ENCODE results near the gene SLIT1. TPM values are rescaled to one million over a fixed set of nuclear protein-coding genes. Genes with fewer than 3 reads are reported as not detected.

Gene SLIT1
- total RNA-seq, 1 experiment from 2014 or later, result not detected

GRCh38 chr10:97140049-97140846 is 45.5 kb downstream of the SLIT1 start:
- no peak for DNase-seq (ENCODE audit: low read depth)

- no peak for DNase-seq (ENCODE audit: low read depth)
Measured at GRCh38 chr10:97139651-97140048, 46.1 kb downstream of the SLIT1 start.

GRCh38 chr10:97138846-97139245 is 46.9 kb downstream of the SLIT1 start:
- DNase-seq (ENCODE audit: low read depth), result no peak

GRCh38 chr10:97138174-97138573 is 47.6 kb downstream of the SLIT1 start:
- no peak for DNase-seq (ENCODE audit: low read depth)

- no peak for DNase-seq (ENCODE audit: low read depth)
Measured at GRCh38 chr10:97136756-97137155, 49.0 kb downstream of the SLIT1 start.

- no peak for DNase-seq (ENCODE audit: low read depth)
Measured at GRCh38 chr10:97135464-97135863, 50.3 kb downstream of the SLIT1 start.

GRCh38 chr10:97134983-97135382 is 50.8 kb downstream of the SLIT1 start:
- no peak for DNase-seq (ENCODE audit: low read depth)

GRCh38 chr10:97134110-97134509 is 51.6 kb downstream of the SLIT1 start:
- no peak for DNase-seq (ENCODE audit: low read depth)

GRCh38 chr10:97132273-97132672 is 53.5 kb downstream of the SLIT1 start:
- DNase-seq (ENCODE audit: low read depth), result no peak

- DNase-seq (ENCODE audit: low read depth), result peak; percentile 4
Measured at GRCh38 chr10:97131666-97132065, 54.1 kb downstream of the SLIT1 start.

GRCh38 chr10:97131181-97131628 is 54.6 kb downstream of the SLIT1 start:
- DNase-seq (ENCODE audit: low read depth), result no peak

GRCh38 chr10:97129666-97130065 is 56.1 kb downstream of the SLIT1 start:
- no peak for DNase-seq (ENCODE audit: low read depth)

GRCh38 chr10:97128516-97129154 is 57.1 kb downstream of the SLIT1 start:
- peak; percentile 5 for DNase-seq (ENCODE audit: low read depth)

- no peak for DNase-seq (ENCODE audit: low read depth)
Measured at GRCh38 chr10:97128039-97128492, 57.7 kb downstream of the SLIT1 start.

GRCh38 chr10:97127509-97127908 is 58.2 kb downstream of the SLIT1 start:
- no peak for DNase-seq (ENCODE audit: low read depth)

- no peak for DNase-seq (ENCODE audit: low read depth)
Measured at GRCh38 chr10:97124211-97124610, 61.5 kb downstream of the SLIT1 start.

GRCh38 chr10:97123765-97124164 is 62.0 kb downstream of the SLIT1 start:
- DNase-seq (ENCODE audit: low read depth), result no peak

GRCh38 chr10:97121041-97121440 is 64.7 kb downstream of the SLIT1 start:
- DNase-seq (ENCODE audit: low read depth), result no peak

- no peak for DNase-seq (ENCODE audit: low read depth)
Measured at GRCh38 chr10:97120370-97120769, 65.4 kb downstream of the SLIT1 start.

- no peak for DNase-seq (ENCODE audit: low read depth)
Measured at GRCh38 chr10:97119058-97119745, 66.6 kb downstream of the SLIT1 start.

GRCh38 chr10:97117372-97117771 is 68.4 kb downstream of the SLIT1 start:
- no peak for DNase-seq (ENCODE audit: low read depth)

GRCh38 chr10:97116462-97117162 is 69.1 kb downstream of the SLIT1 start:
- DNase-seq (ENCODE audit: low read depth), result no peak
